Gastrocnemius medialis (tissue), 4 donors: ENCODE measurements around the gene ZNF587B. TPM values are rescaled to one million over a fixed set of nuclear protein-coding genes. Genes with fewer than 3 reads are reported as not detected.
A peak's percentile ranks its signal among the peaks of the same experiment; 100 is the strongest.
"Not testable (repeated sequence)": the region's sequence is repeated elsewhere in the genome, so short reads cannot be mapped to it uniquely, and the experiment has no call there.

Source experiments
- ATAC-seq, 2 donors: fragments of 150-250 bp; one replicate each; pipeline ENCODE4 v1.9.1; 2016
- DNase-seq, 2 donors: peaks; one replicate each; pipeline ENCODE4 v3.0.0-alpha.2; 2019
- H3K27ac ChIP-seq, 4 donors: fragments of 200-600 bp; sonication (generic); 1 replicate in 1 of 4; 2 replicates in 3 of 4; pipeline ENCODE4 v1.5.1; 2016 to 2018; ENCODE audit warnings: mild to moderate bottlenecking in 2 of 4, moderate library complexity in 1 of 4
- H3K27me3 ChIP-seq, 3 donors: fragments of 200-600 bp; sonication (generic) in 2 of 3; 1 replicate in 1 of 3; 2 replicates in 2 of 3; pipeline versions ENCODE4 v1.5.1 to v1.6.0; 2016 to 2019; ENCODE audit warnings: mild to moderate bottlenecking in 1 of 3, moderate library complexity in 1 of 3
- H3K36me3 ChIP-seq, 2 donors: fragments of 200-600 bp; sonication (generic) in 1 of 2; one replicate each; pipeline ENCODE4 v1.5.1; 2017 to 2018
- H3K4me1 ChIP-seq, 2 donors: fragments of 200-600 bp; sonication (generic) in 1 of 2; one replicate each; pipeline ENCODE4 v1.5.1; 2016 to 2017; ENCODE audit warnings: mild to moderate bottlenecking in 2 of 2
- H3K4me3 ChIP-seq, 4 donors: fragments of 200-600 bp; sonication (generic) in 3 of 4; 1 replicate in 1 of 4; 2 replicates in 3 of 4; pipeline ENCODE4 v1.5.1; 2016 to 2019; ENCODE audit warnings: mild to moderate bottlenecking in 2 of 4
- H3K9me3 ChIP-seq, 3 donors: fragments of 200-600 bp; sonication (generic) in 2 of 3; 1 replicate in 1 of 3; 2 replicates in 2 of 3; pipeline ENCODE4 v1.5.1; 2016 to 2019
- POLR2A ChIP-seq, 2 donors: fragments of 450-650 bp; IDR thresholded peaks; one replicate each; pipeline ENCODE4 v1.6.1; 2017; ENCODE audit warnings: antibody characterized with exemption in 2 of 2, mild to moderate bottlenecking in 2 of 2, moderate library complexity in 2 of 2
- in situ Hi-C, 4 donors: fragments of 200-750 bp; cut with MboI; loops; one replicate each; pipeline versions ENCODE4 v1.15.0 to v1.8.0; 2017; ENCODE audit warnings: low sequenced_read_pairs in 4 of 4
- intact Hi-C: fragments of 100-400 bp; cut with DNase I; formaldehyde crosslinking; loops from one replicate; pipeline ENCODE4 v1.15.1; 2023; ENCODE audit warnings: low total_unique reads
- total RNA-seq, 4 donors: library from RNA; depleted of rRNA; stranded (reverse); fragments of >200 nt; gene quantifications; one replicate each; pipeline versions ENCODE4 v1.1.0 to v1.2.3, GENCODE V29; 2016
- TF ChIP-seq, protein P1 (sequence below), 5 experiments: fragments of 450-650 bp in 3 of 5; fragments of 200-600 bp in 2 of 5; sonication (generic) in 2 of 5; IDR thresholded peaks in 4 of 5; conservative IDR thresholded peaks in 1 of 5; 1 replicate in 4 of 5; 2 replicates in 1 of 5; pipeline ENCODE4 v1.5.1; 2016 to 2019; ENCODE audit warnings: antibody characterized with exemption in 5 of 5, mild to moderate bottlenecking in 3 of 5, moderate library complexity in 3 of 5

The ZNF587B gene
- total RNA-seq, 4 donors from 2014 or later, result 2.1 to 9.6 (median 6.3) TPM

DNA sequence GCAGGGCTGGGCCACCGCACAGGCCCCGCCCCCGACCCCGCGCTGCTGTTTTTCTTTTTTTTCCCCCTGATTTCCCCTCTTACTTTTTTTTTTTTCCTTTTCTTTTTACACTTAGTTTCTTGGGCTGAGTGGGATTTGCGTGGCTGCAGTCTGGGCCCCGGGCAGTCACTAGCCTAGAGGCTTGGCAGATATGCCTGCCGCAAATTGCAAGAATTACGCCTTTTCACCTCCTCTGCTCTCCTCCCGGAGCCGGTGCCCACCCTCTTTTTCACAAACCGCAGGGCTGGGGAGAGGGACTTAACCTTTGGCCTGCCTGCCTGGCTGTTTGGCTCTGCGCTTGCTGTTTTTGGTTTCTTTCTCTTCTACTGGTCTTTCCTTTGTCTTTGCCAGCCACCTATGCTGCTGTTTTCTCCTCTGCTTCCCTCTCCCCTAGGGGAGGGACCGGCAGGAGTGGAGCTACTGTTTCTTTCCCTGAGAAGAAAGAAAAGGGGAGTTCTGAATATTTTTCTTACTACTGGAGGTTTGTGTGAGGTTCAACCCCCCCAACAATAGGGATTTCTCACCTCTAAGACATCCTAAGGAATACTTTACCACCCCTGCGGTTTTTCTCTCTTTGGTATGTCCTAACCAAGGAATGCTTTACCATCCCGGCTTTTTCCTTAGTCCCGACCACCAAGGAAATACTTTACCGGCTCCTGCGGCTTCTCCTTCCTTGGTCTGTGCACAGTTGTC lies 26.3 kb upstream of the ZNF587B start:
- Histone ChIP-seq H3K4me1 (peaks cover 9 to 29% of the 10 kb centered on the region in 2 donors), H3K9me3 (no peaks in the 10 kb centered on the region), H3K36me3 (peaks cover 0 to 13% of the 10 kb centered on the region in 2 donors), H3K27me3 (no peaks in the 10 kb centered on the region), H3K4me3 (peak overlapping the region; percentile 44 to 65 (median 52)), H3K27ac (peak overlapping the region; percentile 50 to 77 (median 62))
- no peak for DNase-seq
- intact Hi-C loops (loop anchor here (1.0 kb wide), 1 partner anchor 11 kb away; the partner anchor contains the start of gene ZNF552), in situ Hi-C loops (no loop called here)
- ATAC-seq, result peak; percentile 42 to 54
- no peak for TF ChIP-seq POLR2A (IDR thresholded peaks at IDR 0.05)

DNA sequence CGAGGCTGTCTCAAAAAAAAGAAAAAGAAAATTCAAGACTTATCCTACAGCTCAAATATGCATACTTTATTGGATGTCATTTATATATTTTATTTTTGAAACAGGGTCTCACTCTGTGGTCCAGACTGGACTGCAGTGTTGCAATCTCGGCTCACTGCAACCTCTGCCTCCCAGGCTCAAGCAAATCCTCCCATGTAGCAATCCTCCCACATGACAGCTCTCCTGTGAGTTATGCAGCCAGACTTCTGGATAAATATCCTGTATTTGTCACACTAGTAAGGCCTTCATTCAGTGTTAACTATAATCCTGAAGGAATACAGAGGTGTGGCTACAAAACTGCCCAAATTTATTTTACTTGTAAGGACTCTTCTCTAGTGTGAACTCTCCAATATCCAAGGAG lies 22.6 kb upstream of the ZNF587B start:
- Histone ChIP-seq H3K36me3 (peaks cover 0 to 26% of the 10 kb centered on the region in 2 donors), H3K4me3 (no peak overlapping the region), H3K9me3 (no peaks in the 10 kb centered on the region), H3K4me1 (peaks cover 9 to 27% of the 10 kb centered on the region in 2 donors), H3K27ac (peak overlapping the region in 1 of 4 donors; percentile 15), H3K27me3 (no peaks in the 10 kb centered on the region)
- in situ Hi-C loops (no loop called here), intact Hi-C loops (no loop called here)
- DNase-seq (no peak), ATAC-seq (peak in 1 of 2 donors; percentile 21)
- TF ChIP-seq, protein P1, sequence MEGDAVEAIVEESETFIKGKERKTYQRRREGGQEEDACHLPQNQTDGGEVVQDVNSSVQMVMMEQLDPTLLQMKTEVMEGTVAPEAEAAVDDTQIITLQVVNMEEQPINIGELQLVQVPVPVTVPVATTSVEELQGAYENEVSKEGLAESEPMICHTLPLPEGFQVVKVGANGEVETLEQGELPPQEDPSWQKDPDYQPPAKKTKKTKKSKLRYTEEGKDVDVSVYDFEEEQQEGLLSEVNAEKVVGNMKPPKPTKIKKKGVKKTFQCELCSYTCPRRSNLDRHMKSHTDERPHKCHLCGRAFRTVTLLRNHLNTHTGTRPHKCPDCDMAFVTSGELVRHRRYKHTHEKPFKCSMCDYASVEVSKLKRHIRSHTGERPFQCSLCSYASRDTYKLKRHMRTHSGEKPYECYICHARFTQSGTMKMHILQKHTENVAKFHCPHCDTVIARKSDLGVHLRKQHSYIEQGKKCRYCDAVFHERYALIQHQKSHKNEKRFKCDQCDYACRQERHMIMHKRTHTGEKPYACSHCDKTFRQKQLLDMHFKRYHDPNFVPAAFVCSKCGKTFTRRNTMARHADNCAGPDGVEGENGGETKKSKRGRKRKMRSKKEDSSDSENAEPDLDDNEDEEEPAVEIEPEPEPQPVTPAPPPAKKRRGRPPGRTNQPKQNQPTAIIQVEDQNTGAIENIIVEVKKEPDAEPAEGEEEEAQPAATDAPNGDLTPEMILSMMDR (IDR thresholded peaks at IDR 0.05 in 4 of 5, conservative IDR thresholded peaks at IDR 0.05 in 1 of 5), result no peak
- no peak for TF ChIP-seq POLR2A (IDR thresholded peaks at IDR 0.05)

DNA sequence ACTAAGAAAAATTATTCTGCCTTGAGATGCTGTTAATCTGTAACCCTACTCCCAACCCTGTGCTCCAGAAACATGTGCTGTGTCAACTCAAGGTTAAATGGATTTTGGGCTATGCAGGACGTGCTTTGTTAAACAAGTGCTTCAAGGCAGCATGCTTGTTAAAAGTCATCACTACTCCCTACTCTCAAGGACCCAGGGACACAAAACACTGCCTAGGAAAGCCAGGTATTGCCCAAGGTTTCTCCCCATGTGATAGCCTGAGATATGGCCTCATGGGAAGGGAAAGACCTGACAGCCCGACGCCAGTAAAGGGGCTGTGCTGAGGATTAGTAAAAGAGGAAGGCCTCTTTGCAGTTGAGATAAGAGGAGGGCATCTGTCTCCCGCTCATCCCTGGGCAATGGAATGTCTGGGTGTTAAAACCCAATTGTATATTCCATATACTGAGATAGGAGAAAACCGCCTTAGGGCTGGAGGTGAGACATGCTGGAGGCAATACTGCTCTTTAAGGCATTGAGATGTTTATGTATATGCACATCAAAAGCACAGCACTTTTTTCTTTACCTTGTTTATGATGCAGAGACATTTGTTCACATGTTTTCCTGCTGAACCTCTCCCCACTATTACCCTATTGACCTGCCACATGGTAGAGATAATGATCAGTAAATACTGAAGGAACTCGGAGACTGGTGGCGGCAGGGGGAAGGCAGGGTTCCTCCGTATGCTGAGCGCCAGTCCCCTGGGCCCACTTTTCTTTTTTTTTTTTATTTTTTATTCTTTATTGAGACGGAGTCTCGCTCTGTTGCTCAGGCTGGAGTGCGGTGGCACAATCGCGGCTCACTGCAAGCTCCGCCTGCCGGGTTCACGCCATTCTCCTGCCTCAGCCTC lies 19.4 kb upstream of the ZNF587B start:
- H3K4me3 ChIP-seq, H3K27me3 ChIP-seq, ATAC-seq, DNase-seq, H3K9me3 ChIP-seq, in situ Hi-C loops: not testable (repeated sequence)
- peaks cover 0 to 26% of the 10 kb centered on the region in 2 donors for H3K36me3 ChIP-seq
- H3K4me1 ChIP-seq, result peaks cover 18 to 20% of the 10 kb centered on the region in 2 donors
- peak overlapping the region in 1 of 4 donors; percentile 18 for H3K27ac ChIP-seq
- intact Hi-C loops, result loop anchor here (5.0 kb wide), 1 partner anchor 63 kb away; the partner anchor contains the start of gene ZNF776

DNA sequence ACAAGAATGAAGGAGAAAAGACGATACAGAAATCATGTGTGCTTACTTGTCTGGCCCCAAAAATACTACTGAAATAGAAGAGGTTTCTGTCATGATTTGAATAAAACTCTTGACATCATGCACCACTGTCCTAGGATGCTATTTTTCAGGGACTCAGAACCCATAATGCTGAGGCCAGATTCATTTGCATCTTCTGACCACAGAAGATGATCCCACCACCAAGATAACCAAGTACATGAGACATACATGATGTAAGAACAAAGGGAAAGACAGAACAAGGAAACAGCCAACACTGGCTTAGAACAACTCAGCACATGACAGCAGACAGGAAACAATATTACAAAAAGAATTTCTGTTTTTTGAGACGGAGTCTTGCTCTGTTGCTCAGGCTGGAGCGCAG lies 17.9 kb upstream of the ZNF587B start:
- TF ChIP-seq, protein P1 (IDR thresholded peaks at IDR 0.05 in 4 of 5, conservative IDR thresholded peaks at IDR 0.05 in 1 of 5), result no peak
- no peak for TF ChIP-seq POLR2A (IDR thresholded peaks at IDR 0.05)
- in situ Hi-C loops, result no loop called here
- DNase-seq (no peak), ATAC-seq (no peak)
- no peaks in the 10 kb centered on the region for H3K9me3 ChIP-seq
- peak overlapping the region in 1 of 4 donors; percentile 84 for H3K27ac ChIP-seq
- H3K27me3 ChIP-seq, result no peaks in the 10 kb centered on the region
- peaks cover 0 to 26% of the 10 kb centered on the region in 2 donors for H3K36me3 ChIP-seq
- H3K4me1 ChIP-seq, result peaks cover 18 to 20% of the 10 kb centered on the region in 2 donors
- no peak overlapping the region for H3K4me3 ChIP-seq
- intact Hi-C loops, result loop anchor here (5.0 kb wide), 1 partner anchor 65 kb away; the partner anchor contains the start of gene ZNF776

DNA sequence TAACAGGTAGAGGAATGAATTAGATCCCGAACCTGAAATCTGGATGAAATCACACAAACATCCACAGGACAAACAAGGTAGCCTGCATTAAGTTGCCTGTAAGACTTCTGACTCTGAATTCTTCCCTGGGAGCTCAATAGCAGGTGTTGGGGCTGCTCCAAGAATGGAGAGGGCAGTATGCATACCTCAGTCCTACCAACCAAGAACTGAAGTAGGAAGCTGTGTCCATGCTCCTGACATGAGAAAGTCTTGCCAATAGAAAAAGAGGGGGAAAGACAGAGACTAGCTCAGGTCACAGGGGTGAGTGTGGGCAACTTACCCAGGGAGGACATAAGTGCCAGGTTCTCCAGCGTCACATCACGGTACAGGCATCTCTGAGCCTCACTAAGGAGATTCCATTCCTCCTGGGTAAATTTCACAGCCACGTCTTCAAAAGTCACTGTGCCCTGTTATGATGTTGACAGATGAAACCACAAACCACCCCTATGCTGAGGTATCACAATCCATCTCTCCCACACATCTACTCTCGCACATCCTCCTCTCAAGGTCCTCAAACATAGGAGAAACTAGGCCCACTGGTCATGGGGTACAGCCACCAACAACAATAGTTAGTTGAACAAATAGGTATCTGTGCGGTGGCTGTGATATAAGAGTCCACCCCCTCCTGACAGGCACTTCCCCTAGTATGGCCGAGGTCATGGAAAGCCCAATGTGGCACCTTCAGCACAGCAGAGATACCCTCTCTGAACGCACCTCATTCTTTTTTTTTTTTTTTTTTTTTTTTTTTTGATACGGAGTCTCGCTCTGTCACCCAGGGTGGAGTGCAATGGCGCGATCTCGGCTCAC lies 16.9 kb upstream of the ZNF587B start:
- intact Hi-C loops, result loop anchor here (5.0 kb wide), 1 partner anchor 66 kb away; the partner anchor contains the start of gene ZNF776
- ATAC-seq, H3K27me3 ChIP-seq, H3K9me3 ChIP-seq, DNase-seq, in situ Hi-C loops: not testable (repeated sequence)
- H3K4me1 ChIP-seq, result peaks cover 18 to 20% of the 10 kb centered on the region in 2 donors
- H3K36me3 ChIP-seq, result peaks cover 0 to 16% of the 10 kb centered on the region in 2 donors
- peak overlapping the region; percentile 66 to 89 (median 75) for H3K4me3 ChIP-seq
- peak overlapping the region; percentile 75 to 90 (median 84) for H3K27ac ChIP-seq
